ENCODE results near the gene PSMG1. TPM values are rescaled to one million over a fixed set of nuclear protein-coding genes. Genes with fewer than 3 reads are reported as not detected.

Gene PSMG1
- total RNA-seq, 1 donor from 2014 or later, result 49.6 TPM

GRCh38 chr21:39180429-39181019 is 2.7 kb downstream of the PSMG1 start:
- no peak for DNase-seq (ENCODE audit: extremely low spot score, unreplicated experiment)
- Mint-ChIP-seq H3K27ac (ENCODE audit: unreplicated experiment) (peak overlapping the region; percentile 16), H3K9me3 (ENCODE audit: unreplicated experiment) (no peaks in the 10 kb centered on the region), H3K36me3 (ENCODE audit: unreplicated experiment) (peaks cover 28% of the 10 kb centered on the region), H3K4me3 (ENCODE audit: unreplicated experiment) (peak overlapping the region; percentile 18), H3K4me1 (ENCODE audit: unreplicated experiment) (peaks cover 37% of the 10 kb centered on the region), H3K27me3 (ENCODE audit: unreplicated experiment) (no peaks in the 10 kb centered on the region)
- TF ChIP-seq CTCF (IDR thresholded peaks at IDR 0.05), result peak; percentile 20

- no peak overlapping the region for H3K4me3 Mint-ChIP-seq (ENCODE audit: unreplicated experiment)
- no peaks in the 10 kb centered on the region for H3K9me3 Mint-ChIP-seq (ENCODE audit: unreplicated experiment)
- peaks cover 27% of the 10 kb centered on the region for H3K4me1 Mint-ChIP-seq (ENCODE audit: unreplicated experiment)
- no peak overlapping the region for H3K27ac Mint-ChIP-seq (ENCODE audit: unreplicated experiment)
- DNase-seq (ENCODE audit: extremely low spot score, unreplicated experiment), result no peak
- TF ChIP-seq CTCF (IDR thresholded peaks at IDR 0.05), result no peak
- no peaks in the 10 kb centered on the region for H3K27me3 Mint-ChIP-seq (ENCODE audit: unreplicated experiment)
- H3K36me3 Mint-ChIP-seq (ENCODE audit: unreplicated experiment), result peaks cover 37% of the 10 kb centered on the region
Measured at GRCh38 chr21:39178421-39178820, 4.8 kb downstream of the PSMG1 start.

- peaks cover 46% of the 10 kb centered on the region for H3K36me3 Mint-ChIP-seq (ENCODE audit: unreplicated experiment)
- no peak for TF ChIP-seq CTCF (IDR thresholded peaks at IDR 0.05)
- no peaks in the 10 kb centered on the region for H3K9me3 Mint-ChIP-seq (ENCODE audit: unreplicated experiment)
- DNase-seq (ENCODE audit: extremely low spot score, unreplicated experiment), result no peak
- H3K4me3 Mint-ChIP-seq (ENCODE audit: unreplicated experiment), result no peak overlapping the region
- peaks cover 16% of the 10 kb centered on the region for H3K4me1 Mint-ChIP-seq (ENCODE audit: unreplicated experiment)
- H3K27ac Mint-ChIP-seq (ENCODE audit: unreplicated experiment), result no peak overlapping the region
- H3K27me3 Mint-ChIP-seq (ENCODE audit: unreplicated experiment), result no peaks in the 10 kb centered on the region
Measured at GRCh38 chr21:39176271-39176709, 7.0 kb downstream of the PSMG1 start.

- DNase-seq (ENCODE audit: extremely low spot score, unreplicated experiment), result no peak
- no peaks in the 10 kb centered on the region for H3K9me3 Mint-ChIP-seq (ENCODE audit: unreplicated experiment)
- H3K36me3 Mint-ChIP-seq (ENCODE audit: unreplicated experiment), result peaks cover 46% of the 10 kb centered on the region
- H3K4me1 Mint-ChIP-seq (ENCODE audit: unreplicated experiment), result peaks cover 12% of the 10 kb centered on the region
- no peaks in the 10 kb centered on the region for H3K27me3 Mint-ChIP-seq (ENCODE audit: unreplicated experiment)
- no peak for TF ChIP-seq CTCF (IDR thresholded peaks at IDR 0.05)
- peak overlapping the region; percentile 48 for H3K27ac Mint-ChIP-seq (ENCODE audit: unreplicated experiment)
- no peak overlapping the region for H3K4me3 Mint-ChIP-seq (ENCODE audit: unreplicated experiment)
Measured at GRCh38 chr21:39175665-39176064, 7.6 kb downstream of the PSMG1 start.

- peaks cover 9% of the 10 kb centered on the region for H3K4me1 Mint-ChIP-seq (ENCODE audit: unreplicated experiment)
- no peak overlapping the region for H3K27ac Mint-ChIP-seq (ENCODE audit: unreplicated experiment)
- no peaks in the 10 kb centered on the region for H3K27me3 Mint-ChIP-seq (ENCODE audit: unreplicated experiment)
- no peak for DNase-seq (ENCODE audit: extremely low spot score, unreplicated experiment)
- no peak overlapping the region for H3K4me3 Mint-ChIP-seq (ENCODE audit: unreplicated experiment)
- H3K36me3 Mint-ChIP-seq (ENCODE audit: unreplicated experiment), result peaks cover 47% of the 10 kb centered on the region
- TF ChIP-seq CTCF (IDR thresholded peaks at IDR 0.05), result peak; percentile 62
- no peaks in the 10 kb centered on the region for H3K9me3 Mint-ChIP-seq (ENCODE audit: unreplicated experiment)
Measured at GRCh38 chr21:39175154-39175553, 8.1 kb downstream of the PSMG1 start.
